ENCODE results near the gene IL2RA.

IL2RA gene

DNA sequence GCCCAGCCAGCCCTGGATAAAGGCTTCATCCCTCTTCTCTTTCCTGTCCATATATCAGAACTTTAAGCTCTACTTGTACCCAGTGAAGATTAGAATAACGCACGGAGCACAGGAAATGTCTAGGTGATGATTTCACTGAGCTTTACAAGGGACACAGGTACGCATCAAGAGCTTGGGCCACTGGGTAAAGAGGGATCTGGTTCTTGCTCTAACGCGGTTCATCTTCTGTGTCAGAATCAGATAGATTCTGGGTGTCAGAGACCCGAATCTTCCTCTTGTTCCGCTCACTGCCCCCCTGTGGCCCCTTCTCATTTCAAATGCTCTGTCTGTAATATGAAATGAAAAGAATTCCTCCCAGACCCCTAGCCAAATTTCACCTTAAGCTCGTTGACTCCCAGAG is 24.7 kb downstream of the IL2RA start:
- DNase-seq = peak; percentile 58

DNA sequence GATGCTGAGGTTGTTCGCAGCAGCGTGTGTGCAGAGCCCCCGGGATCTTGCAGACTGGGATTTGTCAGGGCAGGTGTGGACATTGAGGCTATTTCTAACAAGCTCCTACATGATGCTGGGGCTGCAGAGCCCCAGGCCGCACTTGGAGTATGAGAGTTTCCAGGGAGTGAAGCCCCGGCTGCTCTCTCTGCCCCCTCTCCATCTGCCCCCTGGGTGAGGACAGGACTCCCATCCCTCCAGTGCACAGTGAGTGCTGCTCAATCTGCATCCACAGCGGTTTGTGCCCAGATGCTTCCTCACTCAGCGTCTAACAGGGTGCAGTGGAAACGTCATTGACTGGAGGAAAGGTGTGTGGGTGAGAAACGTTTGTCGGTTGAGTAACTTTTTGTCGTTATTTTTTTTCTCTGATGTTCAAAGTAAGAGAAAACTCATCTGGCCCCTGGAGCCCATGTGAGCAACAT is 25.3 kb downstream of the IL2RA start:
- DNase-seq = no peak

DNA sequence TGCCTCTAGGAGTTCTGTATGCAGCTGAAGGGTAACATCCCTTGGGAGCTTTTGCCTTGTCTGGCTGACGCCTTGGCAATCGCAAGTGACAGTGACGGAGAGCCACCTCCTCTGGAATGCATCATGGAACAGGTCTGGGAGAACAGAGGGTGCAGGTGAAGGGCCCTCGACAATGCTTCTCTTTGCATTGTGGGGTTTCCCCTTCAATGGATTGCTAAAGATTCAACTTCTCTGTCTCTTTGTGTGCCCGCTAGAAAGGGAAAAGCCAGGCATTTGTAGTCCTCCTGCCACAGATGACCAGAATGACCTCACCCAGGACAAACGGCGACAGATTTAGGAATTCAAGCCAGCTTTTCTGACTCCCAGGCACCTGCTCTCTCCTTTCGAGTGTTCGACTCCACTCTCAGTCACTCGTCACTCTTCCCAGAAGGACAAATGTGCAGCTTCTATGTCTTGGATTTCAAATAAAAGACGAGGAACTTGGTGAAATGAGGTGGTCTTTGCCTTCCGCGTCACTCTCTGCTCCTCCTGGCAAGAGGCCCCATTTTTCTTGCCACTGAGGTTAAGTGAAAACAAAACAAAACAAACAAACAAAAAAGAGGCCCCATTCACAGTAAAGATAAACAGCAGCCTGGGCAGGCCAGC is 26.1 kb downstream of the IL2RA start:
- DNase-seq = peak; percentile 54

DNA sequence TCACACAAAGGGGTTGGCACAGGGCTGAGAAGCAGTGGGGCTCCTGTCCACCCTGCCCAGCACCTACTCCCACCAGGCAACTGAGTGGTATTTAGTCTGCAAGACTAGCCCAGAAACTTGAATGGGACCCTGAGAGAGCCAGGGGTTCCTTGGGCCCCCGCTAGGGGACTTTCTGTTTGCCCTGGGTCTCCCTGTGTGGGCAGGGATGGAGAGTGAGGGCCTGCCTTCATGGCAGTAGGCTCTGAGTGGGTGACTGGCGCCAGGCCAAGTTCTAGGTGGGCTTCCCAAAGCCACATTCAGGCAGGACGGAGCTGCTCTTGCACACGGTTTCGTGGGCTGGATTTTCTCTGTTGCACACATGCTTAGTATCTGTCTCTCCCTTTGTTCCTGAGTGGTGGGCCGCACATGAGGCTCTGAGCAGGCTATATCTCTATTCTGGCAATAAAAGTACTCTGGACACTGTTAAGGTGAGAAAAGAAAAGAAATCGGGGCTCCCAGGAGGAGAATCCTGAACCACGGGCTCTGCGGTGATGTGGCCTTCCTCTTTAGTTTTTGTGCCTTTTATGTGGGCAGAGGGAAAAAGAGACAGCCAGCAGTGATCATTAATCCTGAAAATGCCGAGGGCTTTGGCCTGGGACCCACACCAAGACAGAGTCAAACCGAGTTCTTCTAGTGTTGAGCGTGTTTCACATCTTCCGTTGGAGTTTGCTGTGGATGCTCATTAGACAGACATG is 26.9 kb downstream of the IL2RA start:
- DNase-seq = peak; percentile 59

DNA sequence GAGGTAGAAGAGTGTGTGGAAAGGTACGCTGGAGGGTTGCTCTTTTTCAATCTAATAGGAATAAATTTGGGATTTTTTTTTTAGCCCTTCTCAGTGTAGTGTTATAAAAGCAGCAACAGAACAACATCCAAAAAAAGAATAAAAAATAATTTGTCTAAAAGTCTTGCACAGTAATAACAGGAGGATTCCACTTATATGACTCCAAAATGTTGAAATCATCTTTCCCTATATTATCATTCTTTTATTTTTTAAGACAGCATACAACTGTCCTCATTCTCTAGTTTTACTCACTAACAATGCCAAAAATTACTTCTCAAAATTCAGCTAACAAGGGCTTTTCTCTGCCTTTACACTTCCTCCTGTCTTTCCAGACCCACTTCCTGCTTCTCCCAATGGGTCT is 27.8 kb downstream of the IL2RA start:
- DNase-seq = no peak

DNA sequence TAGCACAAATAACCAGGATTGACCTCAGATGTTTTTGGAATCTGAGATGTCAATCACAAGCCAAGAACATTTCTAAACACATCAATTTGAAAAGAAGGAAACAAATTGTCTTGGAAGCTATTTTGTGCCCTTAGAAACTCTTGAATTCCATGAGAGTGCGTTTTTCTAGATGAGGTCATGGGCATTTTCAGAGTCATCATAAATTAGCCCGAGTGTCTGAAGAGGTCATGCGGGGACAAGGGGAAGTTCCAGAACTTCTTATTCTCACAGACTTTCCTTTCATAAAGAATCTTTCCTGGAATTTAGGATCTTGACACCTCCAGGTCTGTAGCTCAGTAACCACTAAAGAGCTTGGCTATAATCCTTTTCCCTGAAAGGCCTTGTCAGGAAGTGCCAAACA is 28.2 kb downstream of the IL2RA start:
- no peak for DNase-seq

DNA sequence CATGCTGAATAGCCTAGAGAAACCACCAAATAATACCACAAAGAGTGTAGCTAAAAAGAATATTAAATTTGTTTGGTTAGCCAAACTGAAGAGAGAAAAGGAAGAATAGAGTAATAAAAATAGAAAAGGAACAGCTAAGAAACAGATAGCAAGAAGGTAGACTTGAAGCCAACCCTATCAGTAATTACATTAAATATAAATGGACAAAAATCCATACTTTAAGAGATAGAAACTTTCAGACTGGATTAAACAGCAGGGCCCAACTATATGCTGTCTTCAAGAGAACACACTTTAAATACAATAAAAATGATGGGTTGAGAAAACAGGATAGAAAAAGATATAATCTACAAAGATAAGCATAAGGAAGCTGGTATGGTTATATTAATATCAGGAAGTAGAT is 31.2 kb downstream of the IL2RA start:
- no peak for DNase-seq

DNA sequence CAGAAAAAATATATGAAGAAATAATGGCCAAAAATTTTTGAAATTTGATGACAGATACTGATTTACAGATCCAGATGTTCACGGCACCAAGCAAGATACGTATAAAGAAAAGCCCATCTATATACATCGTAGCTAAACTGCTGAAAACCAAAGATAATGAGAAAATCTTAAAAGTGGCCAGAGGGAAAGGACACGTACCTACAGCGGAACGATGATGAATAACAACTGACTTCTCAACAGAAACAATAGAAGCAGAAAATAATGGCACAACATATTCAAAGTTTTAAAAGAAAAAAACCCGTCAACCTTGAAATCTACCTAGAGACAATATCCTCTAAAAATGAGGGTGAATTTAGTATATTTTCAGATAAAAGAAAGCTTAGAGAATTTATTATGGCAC is 31.9 kb downstream of the IL2RA start:
- no peak for DNase-seq

DNA sequence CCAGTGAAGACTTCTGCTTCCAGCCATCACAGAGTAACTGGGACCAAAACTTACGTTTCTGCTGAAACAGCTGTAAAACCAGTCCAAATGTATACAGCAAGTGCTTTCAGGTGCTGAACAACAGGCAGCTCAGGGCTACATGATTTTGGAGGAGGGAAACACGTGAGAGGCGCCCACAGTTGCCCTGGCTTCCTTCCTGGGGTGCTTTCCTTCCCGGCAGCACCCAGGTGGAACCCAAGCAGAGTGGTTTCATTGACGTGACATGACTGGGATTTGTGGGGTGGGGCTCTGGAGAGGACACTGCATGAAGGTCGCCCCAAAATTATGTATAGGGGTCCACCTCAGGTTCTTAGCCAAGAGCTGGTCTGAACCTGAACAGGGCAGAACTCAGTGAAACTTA is 34.2 kb downstream of the IL2RA start:
- DNase-seq = peak; percentile 66

DNA sequence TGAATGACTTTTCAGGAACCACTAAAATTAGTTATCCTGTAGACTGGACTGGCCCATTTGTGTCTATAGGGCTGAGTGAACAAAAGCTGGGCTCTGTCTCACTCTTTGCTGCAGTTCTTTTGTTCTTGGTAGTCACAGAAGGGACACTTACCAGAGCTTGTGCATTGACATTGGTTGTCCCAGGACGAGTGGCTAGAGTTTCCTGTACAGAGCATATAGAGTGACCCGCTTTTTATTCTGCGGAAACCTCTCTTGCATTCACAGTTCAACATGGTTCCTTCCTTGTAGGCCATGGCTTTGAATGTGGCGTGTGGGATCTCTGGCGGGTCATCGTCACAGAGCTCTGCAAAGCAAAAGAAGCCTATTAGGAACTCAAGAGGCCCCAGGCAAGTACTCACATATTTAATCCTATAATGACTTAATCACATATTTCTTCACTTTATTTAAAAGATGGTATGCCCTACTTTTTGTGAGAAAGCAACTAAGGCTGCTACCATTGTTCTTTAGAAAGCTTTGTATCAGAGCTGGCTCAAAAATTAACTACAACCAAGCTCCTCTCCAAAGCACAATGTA is 36.4 kb downstream of the IL2RA start:
- no peak for DNase-seq

DNA sequence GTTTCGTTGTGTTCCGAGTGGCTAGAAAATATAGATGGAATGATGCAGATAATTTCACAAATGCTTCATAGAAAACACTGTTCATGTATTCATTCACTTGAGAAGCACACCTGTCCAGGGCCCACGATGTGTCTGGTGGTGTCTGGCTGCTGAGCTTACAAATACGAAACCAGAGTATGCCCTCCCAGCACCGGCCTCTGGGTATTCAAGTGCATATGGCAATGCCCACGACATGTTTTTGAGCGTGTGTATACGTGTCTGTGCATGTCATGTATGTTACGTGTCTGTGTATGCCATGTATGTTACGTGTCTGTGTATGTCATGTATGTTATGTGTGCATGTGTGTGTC is 37.9 kb downstream of the IL2RA start:
- no peak for DNase-seq

DNA sequence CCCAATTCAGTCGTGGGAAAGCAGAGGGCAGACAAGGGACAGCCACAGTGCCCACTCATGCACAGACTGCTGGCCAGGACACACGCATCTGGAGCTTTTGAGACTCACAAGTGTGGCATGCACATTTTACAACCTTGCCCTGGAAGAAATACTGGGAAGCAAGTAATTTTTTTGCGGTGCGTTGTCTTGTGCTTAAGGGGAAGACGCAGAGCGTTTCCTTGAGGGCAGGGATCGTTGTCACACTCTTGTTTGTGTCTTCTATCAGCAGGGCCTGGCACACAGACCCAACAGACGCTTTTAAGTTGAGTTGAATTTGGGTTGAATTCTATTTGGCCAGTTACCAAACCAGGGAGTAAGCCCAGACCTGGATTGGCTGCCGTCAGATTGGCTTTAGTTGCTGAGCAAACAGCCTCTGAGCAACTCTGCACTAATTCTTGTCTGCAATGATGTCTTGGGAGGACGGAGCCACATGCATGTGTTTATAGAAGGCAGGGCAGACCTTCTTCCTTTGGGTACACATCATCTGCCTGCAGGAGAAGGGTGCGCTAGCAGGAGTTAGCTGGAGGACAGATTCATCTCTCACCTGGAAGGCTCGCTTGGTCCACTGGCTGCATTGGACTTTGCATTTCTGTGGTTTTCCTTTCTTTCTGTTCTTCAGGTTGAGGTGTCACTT is 38.4 kb downstream of the IL2RA start:
- DNase-seq = no peak

DNA sequence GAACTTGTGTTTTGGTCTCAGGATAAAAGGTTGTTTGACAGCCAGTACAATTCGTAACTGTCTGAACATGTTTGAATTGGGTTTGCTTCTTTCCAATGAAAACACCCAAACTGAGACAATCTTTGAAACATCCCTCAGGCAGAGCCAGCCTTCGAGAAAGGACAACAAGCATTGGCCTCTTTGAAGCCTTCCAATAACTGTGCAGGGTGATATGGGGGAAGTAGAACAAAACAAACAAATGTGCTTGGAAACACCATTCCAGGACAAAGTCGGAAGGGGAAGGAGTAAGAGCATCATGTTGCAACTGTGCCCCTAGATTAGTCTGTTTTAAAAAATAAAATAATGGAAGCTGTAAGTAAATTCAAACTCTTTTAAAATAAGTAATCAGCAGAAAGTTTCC is 39.5 kb downstream of the IL2RA start:
- DNase-seq = no peak

DNA sequence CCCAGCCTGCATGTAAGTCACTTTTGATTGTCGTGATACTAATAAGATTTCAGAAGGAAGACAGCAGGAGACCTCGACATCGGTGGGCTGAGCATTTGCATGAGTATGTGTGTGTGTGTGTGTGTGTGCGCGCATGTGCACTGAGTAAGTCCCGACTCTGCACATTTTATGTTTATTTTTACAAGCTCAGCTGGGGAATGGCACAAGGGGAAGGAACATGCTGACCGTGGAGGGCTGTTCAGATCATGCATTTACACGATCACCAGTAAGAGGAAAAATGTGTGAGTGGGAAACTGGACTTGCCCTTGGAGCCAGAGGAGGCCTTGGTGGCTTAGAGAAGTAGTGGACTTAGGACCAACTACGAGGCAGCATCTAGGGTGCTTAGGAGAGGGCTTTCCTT is 41.3 kb downstream of the IL2RA start:
- no peak for DNase-seq

DNA sequence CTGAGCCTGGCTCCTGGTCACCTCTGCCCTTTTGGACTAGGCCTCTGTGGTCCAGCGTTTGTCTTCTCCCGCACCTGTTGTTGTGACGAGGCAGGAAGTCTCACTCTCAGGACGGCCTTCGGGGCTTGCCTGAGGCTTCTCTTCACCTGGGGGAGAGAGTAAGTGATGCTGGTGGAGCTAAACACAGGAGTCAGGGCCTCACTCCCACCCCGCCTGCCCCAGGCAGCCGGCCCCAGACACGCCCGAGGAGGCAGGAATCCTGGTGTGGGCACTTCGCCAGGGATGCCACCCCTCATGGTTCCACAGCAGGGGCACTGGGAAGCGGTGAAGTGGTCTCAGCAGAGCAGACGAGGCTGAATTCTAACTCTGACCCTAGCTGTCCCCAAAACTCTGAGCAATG is 42.4 kb downstream of the IL2RA start:
- no peak for DNase-seq

DNA sequence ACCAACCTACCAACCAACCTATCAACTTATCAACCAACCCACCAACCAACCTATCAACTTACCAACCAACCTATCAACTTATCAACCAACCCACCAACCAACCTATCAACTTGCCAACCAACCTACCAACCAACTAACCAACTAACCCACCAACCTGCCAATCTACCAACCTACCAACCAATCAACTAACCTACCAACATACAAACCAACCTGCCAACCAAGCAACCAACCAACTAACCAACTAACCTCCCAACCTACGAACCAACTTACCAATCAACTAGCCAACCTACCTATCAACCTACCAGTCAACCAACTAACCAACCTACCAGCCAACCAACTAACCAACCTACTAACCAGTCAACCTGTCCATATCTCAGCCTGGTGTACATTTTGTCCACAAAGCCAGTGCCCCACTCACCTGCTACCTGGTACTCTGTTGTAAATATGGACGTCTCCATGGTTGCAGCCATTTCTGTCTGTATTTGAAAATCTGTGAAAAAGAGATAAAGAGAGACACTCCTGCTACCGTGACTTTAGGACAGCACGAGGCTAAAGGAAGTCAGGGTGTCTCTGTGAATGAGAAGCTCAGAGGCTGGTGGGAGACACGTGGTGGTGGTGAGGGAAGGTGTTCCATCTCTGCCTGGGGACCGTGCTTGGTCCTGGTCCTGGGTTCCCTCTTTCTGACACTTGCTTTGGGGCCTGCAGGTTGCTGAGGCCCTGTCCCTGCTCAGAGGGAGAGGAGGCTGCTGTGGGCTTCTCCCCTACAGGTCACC is 43.0 kb downstream of the IL2RA start:
- DNase-seq = no peak

DNA sequence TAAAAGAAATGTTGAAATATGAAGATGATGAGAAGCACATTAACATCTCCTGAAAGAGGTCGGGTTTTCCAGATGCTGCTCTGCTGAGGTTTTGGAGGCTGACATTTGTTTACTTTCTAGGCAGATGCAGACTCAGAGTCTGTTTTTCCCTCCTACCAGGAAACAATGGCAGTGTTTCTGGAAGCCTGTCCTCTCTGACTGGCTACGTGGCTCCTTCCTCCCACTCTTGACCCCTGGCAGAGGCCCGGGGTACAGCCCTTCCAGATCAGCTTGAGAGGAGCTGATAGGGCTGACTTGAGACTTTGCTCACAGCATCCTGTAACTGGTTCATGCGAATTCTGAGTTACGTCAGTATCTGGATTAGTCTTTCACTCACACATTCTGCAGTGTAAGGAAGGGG is 43.7 kb downstream of the IL2RA start:
- DNase-seq = no peak

DNA sequence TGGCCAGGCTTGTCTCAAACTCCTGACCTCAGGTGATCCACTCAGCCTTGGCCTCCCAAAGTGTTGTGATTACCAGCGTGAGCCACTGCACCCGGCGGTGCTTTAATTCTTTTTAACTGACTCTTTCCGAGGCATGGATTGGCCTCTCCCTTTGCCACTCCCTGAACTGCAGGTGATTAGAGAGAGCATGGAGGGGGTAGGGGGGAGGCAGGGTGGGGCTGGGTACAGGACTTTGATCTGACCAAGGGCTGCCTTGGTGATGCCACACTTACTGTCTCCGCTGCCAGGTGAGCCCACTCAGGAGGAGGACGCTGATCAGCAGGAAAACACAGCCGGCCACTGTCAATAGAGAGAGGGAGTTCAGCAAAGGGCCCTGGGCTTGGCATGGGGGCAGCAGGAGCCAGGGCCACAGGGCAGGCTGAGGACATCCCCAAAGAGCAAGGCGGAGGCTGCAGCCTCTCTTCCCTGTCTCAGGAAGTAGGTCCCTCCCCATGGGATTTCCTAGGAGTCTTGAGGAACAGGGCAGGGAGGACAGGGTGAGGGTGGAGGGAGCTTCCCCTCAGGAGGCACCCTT is 44.3 kb downstream of the IL2RA start:
- DNase-seq = no peak

DNA sequence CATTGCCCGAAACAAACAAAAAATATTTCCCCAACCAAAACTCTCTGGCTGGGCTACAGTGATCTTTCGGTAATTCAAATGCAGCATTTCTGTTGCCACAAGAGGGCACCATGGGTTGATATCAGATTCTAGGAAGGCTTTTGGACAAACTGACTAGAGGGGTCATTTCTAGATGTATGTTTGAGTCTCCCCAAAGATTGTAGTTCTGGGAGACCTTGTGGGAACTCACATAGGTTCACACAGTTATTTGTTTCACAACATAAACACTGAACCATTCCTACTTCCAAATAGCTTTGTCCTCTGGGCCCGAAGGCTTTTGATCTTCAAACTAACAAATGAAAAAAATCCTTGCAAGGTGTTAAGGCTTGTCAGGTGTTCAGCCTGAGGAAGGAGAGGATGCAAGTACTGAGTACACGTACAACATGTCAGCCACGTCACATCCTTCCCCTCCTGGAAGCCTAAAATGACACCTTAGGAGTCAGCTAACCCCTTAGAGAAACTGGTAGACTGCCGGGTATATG is 47.9 kb downstream of the IL2RA start:
- peak; percentile 73 for DNase-seq

DNA sequence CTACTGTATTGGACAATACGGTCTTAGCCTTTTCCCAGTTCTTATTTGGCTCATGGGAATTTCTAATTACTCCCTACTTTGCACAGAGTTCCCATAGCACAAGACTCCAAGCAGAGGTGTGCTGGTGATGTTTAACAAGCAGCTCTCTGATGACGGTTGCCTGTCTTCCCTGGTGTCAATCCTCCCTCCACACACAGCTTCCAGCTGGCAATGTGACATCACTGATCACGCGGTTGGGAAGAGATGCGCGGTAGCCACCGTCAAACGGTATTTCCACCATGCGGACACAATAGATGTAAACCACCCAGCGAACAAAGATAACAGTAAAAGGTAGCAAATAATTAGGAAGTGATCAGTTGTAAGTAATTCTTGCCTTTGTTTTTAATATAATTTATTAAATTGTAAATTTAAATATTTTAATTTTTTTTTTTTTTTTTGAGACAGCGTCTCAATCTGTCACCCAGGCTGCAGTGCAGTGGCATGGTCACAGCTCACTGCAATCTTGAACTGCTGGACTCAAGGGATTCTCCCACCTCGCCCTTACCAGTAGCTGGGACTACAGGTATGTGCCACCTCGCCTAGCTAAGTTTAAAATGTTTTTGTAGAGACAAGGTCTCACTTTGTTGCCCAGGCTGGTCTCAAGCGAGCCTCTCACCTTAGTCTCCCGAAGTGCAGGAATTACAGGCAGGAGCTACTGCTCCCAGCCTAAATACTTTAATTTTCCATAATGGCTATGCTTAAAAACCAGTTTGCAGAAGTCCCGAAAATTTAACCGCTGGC is 48.6 kb downstream of the IL2RA start:
- DNase-seq = no peak

DNA sequence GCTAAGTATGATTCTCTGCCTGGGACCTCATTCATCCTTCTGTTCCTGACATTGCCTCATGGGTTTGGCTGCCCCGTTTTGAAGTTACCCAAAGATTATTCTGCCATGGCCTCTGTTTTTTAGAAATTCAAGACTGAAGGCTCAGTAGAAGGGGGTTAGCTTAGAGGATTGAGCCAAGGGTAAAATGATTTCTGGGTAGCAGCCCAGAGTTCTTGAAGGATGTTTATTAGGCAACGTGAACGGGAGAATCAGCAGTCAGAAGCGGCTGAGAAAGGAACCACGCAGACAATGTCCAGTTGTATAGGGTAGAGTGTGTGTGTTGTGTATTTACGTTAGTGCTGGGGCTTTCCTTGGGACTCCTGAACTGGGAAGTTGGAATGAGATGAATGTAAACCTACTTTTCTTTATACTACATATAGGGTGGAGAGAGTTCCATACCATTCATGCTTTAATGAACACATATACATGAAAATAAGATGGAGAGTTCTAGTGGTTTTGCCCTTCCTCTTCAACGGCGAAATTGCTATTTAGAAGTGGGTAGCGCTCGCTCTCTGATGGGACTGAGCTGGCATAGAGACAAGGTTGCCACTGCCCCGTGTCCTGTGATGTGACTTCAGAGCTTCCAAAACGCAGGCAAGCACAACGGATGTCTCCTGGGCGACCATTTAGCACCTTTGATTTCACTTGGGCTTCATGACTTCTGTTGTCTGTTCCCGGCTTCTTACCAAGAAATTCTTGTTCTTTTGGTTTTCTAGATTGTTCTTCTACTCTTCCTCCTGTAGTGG is 49.9 kb downstream of the IL2RA start:
- DNase-seq = no peak

All from activated effector memory CD4-positive, alpha-beta T cell treated with anti-CD3 and anti-CD28 coated beads, Interleukin-2, amount 50 U/mL, for 16 hours (primary cell).